BJ (cell line): Measurements from ENCODE around the gene WASHC4. TPM values are rescaled to one million over a fixed set of nuclear protein-coding genes. Genes with fewer than 3 reads are reported as not detected.

ENCODE experiments used
- CTCF ChIA-PET: fragments of 350-600 bp; formaldehyde crosslinking; extraction: SDS; loops from one replicate; lab custom pipeline; 2021; ENCODE audit warnings: antibody characterized with exemption, inconsistent platforms; lab: Yijun Ruan, JAX
- POLR2A ChIA-PET: fragments of 300-600 bp; sonication (Branson Sonifier 250); formaldehyde crosslinking; extraction: SDS; loops from one replicate; lab custom pipeline; 2021; ENCODE audit warnings: antibody characterized with exemption; lab: Charles Lee
- DNase-seq: peaks from one replicate; pipeline ENCODE4 v3.0.0-alpha.2; 2011; ENCODE audit warnings: low read depth
- H3K27me3 ChIP-seq: 2 replicates; pipeline ENCODE4 v1.6.0; 2011; ENCODE audit warnings: low read length; ENCODE audit not compliant: control insufficient read depth, insufficient read depth
- H3K36me3 ChIP-seq: 2 replicates; pipeline ENCODE4 v1.5.1; 2011; ENCODE audit warnings: low read length; ENCODE audit not compliant: control insufficient read depth, insufficient read depth
- H3K4me3 ChIP-seq: 2 replicates; pipeline ENCODE4 v1.5.1; 2011; ENCODE audit warnings: low read depth, mild to moderate bottlenecking, control low read depth, low read length
- CTCF ChIP-seq: IDR thresholded peaks from 2 replicates; pipeline ENCODE4 v1.5.1; 2011; ENCODE audit warnings: low read depth, mild to moderate bottlenecking, control low read depth, inconsistent platforms, low read length, moderate library complexity; ENCODE audit not compliant: insufficient read depth
- polyA plus RNA-seq: library from polyadenylated mRNA; depleted of rRNA; stranded (reverse); fragments of >200 nt; gene quantifications from 2 replicates; pipeline ENCODE4 v1.2.3, GENCODE V29; 2011

WASHC4 gene
- polyA plus RNA-seq, 1 experiment, result 17.7 TPM

GRCh38 chr12:105109465-105110212 is 2.1 kb downstream of the WASHC4 start:
- H3K36me3 ChIP-seq, result peaks cover 1% of the 10 kb centered on the region; the same call in 1 of the 2 replicates
- ChIA-PET CTCF (interaction anchor here (1.0 kb wide), 1 partner anchor 13 kb away, joined by 3 read pairs; no protein-coding TSS in a partner anchor), POLR2A (no interaction called here)
- DNase-seq, result no peak
- TF ChIP-seq CTCF, result no peak
- H3K4me3 ChIP-seq, result peak overlapping the region; percentile 98
- H3K27me3 ChIP-seq, result no peaks in the 10 kb centered on the region

GRCh38 chr12:105110851-105111250 is 3.3 kb downstream of the WASHC4 start:
- DNase-seq, result no peak
- no peak for TF ChIP-seq CTCF
- no peaks in the 10 kb centered on the region for H3K27me3 ChIP-seq
- H3K36me3 ChIP-seq, result peaks cover 1% of the 10 kb centered on the region; the same call in 1 of the 2 replicates
- ChIA-PET CTCF (no interaction called here), POLR2A (no interaction called here)
- H3K4me3 ChIP-seq, result peak overlapping the region; percentile 11

- DNase-seq, result no peak
- CTCF ChIA-PET, result no interaction called here
- H3K4me3 ChIP-seq, result no peak overlapping the region
- H3K36me3 ChIP-seq, result peaks cover 7% of the 10 kb centered on the region
- POLR2A ChIA-PET, result interaction anchor here (0.6 kb wide), 1 partner anchor 8 kb away, joined by 3 read pairs; no protein-coding TSS in a partner anchor
- no peak for TF ChIP-seq CTCF
- no peaks in the 10 kb centered on the region for H3K27me3 ChIP-seq
Observed at GRCh38 chr12:105113094-105113493, 5.6 kb downstream of the WASHC4 start.

- DNase-seq, result no peak
- Histone ChIP-seq H3K36me3 (peaks cover 12% of the 10 kb centered on the region), H3K27me3 (no peaks in the 10 kb centered on the region), H3K4me3 (no peak overlapping the region)
- no peak for TF ChIP-seq CTCF
- ChIA-PET POLR2A (no interaction called here), CTCF (no interaction called here)
Observed at GRCh38 chr12:105116969-105117368, 9.4 kb downstream of the WASHC4 start.

- no peaks in the 10 kb centered on the region for H3K27me3 ChIP-seq
- ChIA-PET CTCF (no interaction called here), POLR2A (no interaction called here)
- no peak overlapping the region for H3K4me3 ChIP-seq
- peaks cover 14% of the 10 kb centered on the region for H3K36me3 ChIP-seq
- DNase-seq, result no peak
- no peak for TF ChIP-seq CTCF
Observed at GRCh38 chr12:105120551-105120950, 13.0 kb downstream of the WASHC4 start.
